B cell (primary cell): ENCODE measurements around the gene WDR47. TPM values are rescaled to one million over a fixed set of nuclear protein-coding genes. Genes with fewer than 3 reads are reported as not detected.

Experiments
- ATAC-seq: fragments of 200-7000 bp; cut with Tn5 transposase; one replicate; pipeline ENCODE4 v1.10.0; 2021; ENCODE audit warnings: low read depth, mild to moderate bottlenecking, moderate number of reproducible peaks, moderate library complexity
- CTCF ChIA-PET: fragments of 350-600 bp; sonication (Branson Sonifier 250); formaldehyde crosslinking; loops from one replicate; lab custom pipeline; 2021; ENCODE audit warnings: antibody characterized with exemption, inconsistent platforms; lab: Charles Lee
- POLR2A ChIA-PET: fragments of 350-600 bp; sonication (Branson Sonifier 250); formaldehyde crosslinking; loops from one replicate; lab custom pipeline; 2021; ENCODE audit warnings: antibody characterized with exemption; lab: Charles Lee
- DNase-seq: peaks from one replicate; pipeline ENCODE4 v3.0.0; 2013
- H2AFZ ChIP-seq: 2 replicates; pipeline ENCODE4 v1.6.1; 2012; ENCODE audit warnings: mild to moderate bottlenecking, low read depth, low read length; ENCODE audit not compliant: insufficient read depth, poor library complexity, severe bottlenecking
- H3K27ac ChIP-seq, 2 donors: 1 replicate in 1 of 2; 2 replicates in 1 of 2; pipeline ENCODE4 v1.5.1; 2012 to 2013; ENCODE audit warnings: low read length in 2 of 2, mild to moderate bottlenecking in 2 of 2, moderate library complexity in 1 of 2
- H3K27me3 ChIP-seq, 4 experiments: fragments of 200-600 bp in 1 of 4; sonication (generic) in 1 of 4; replicated peaks in 1 of 4; 1 replicate in 2 of 4; 2 replicates in 2 of 4; pipeline versions ENCODE4 v1.6.1 to v1.7.0; 2013 to 2016; ENCODE audit warnings: low read length in 3 of 4, mild to moderate bottlenecking in 2 of 4, mixed read lengths in 1 of 4, moderate library complexity in 1 of 4; ENCODE audit not compliant: insufficient read depth in 4 of 4, control insufficient read depth in 3 of 4; ENCODE audit errors: control extremely low read depth in 1 of 4
- H3K36me3 ChIP-seq, 2 experiments: replicated peaks in 1 of 2; 1 replicate in 1 of 2; 2 replicates in 1 of 2; pipeline versions ENCODE4 v1.6.1 to v1.7.1; 2013; ENCODE audit warnings: low read length in 1 of 2; ENCODE audit not compliant: insufficient read depth in 2 of 2, control insufficient read depth in 1 of 2; ENCODE audit errors: control extremely low read depth in 1 of 2, extremely low read depth in 1 of 2
- H3K4me1 ChIP-seq, 2 donors: fragments of 200-600 bp in 1 of 2; sonication (generic) in 1 of 2; 1 replicate in 1 of 2; 2 replicates in 1 of 2; pipeline versions ENCODE4 v1.5.1 to v1.6.1; 2013 to 2017; ENCODE audit warnings: low read length in 2 of 2; ENCODE audit not compliant: control insufficient read depth in 2 of 2, insufficient read depth in 2 of 2
- H3K4me2 ChIP-seq: replicated peaks from 2 replicates; pipeline ENCODE3; 2012; ENCODE audit warnings: mild to moderate bottlenecking, low read depth, low read length; ENCODE audit not compliant: poor library complexity, severe bottlenecking
- H3K4me3 ChIP-seq, 5 experiments: fragments of 200-600 bp in 1 of 5; sonication (generic) in 1 of 5; 1 replicate in 3 of 5; 2 replicates in 2 of 5; pipeline versions ENCODE4 v1.5.1 to v1.7.0; 2011 to 2016; ENCODE audit warnings: low read length in 4 of 5, mild to moderate bottlenecking in 4 of 5, low read depth in 2 of 5, control low read depth in 1 of 5, moderate library complexity in 1 of 5; ENCODE audit not compliant: insufficient read depth in 1 of 5; ENCODE audit errors: control extremely low read depth in 1 of 5, extremely low read depth in 1 of 5
- H3K79me2 ChIP-seq: fragments of 200-600 bp; sonication (generic); one replicate; pipeline ENCODE4 v1.6.0; 2016; ENCODE audit warnings: low read length; ENCODE audit not compliant: control insufficient read depth, insufficient read depth
- H3K9ac ChIP-seq: fragments of 200-600 bp; sonication (generic); 2 replicates; pipeline ENCODE4 v1.6.1; 2017; ENCODE audit warnings: mild to moderate bottlenecking, low read length, moderate library complexity
- H3K9me3 ChIP-seq, 3 donors: one replicate each; pipeline versions ENCODE4 v1.6.1 to v1.7.1; 2013; ENCODE audit warnings: low read length in 2 of 3; ENCODE audit not compliant: control insufficient read depth in 2 of 3, insufficient read depth in 1 of 3; ENCODE audit errors: control extremely low read depth in 1 of 3
- H4K20me1 ChIP-seq: 2 replicates; pipeline ENCODE4 v1.6.0; 2012; ENCODE audit warnings: mild to moderate bottlenecking, low read length; ENCODE audit not compliant: insufficient read depth, control insufficient read depth, poor library complexity, severe bottlenecking
- H3K27ac Mint-ChIP-seq: one replicate; pipeline ENCODE4 v1.8.0; 2021; ENCODE audit warnings: mixed read lengths
- H3K27me3 Mint-ChIP-seq: one replicate; pipeline ENCODE4 v1.8.0; 2021; ENCODE audit warnings: mixed read lengths
- H3K4me1 Mint-ChIP-seq: one replicate; pipeline ENCODE4 v1.8.0; 2021; ENCODE audit warnings: mixed read lengths
- H3K4me3 Mint-ChIP-seq: one replicate; pipeline ENCODE4 v1.8.0; 2021; ENCODE audit warnings: mixed read lengths
- H3K9me3 Mint-ChIP-seq: one replicate; pipeline ENCODE4 v1.8.0; 2022; ENCODE audit warnings: mixed read lengths; ENCODE audit not compliant: insufficient read depth
- CTCF ChIP-seq: fragments of 200-600 bp; IDR thresholded peaks from one replicate; pipeline ENCODE4 v1.8.0; 2022; ENCODE audit warnings: antibody characterized with exemption, mild to moderate bottlenecking
- EZH2 ChIP-seq: IDR thresholded peaks from 2 replicates; pipeline ENCODE4 v1.6.1; 2012; ENCODE audit warnings: borderline replicate concordance, low read depth, mild to moderate bottlenecking, moderate library complexity, low read length; ENCODE audit not compliant: insufficient read depth, poor library complexity, severe bottlenecking
- WGBS: methylation state at CpG from one replicate; pipeline ENCODE4 v1.1.5; 2013; ENCODE audit warnings: missing lambda C conversion rate; ENCODE audit not compliant: insufficient coverage; 5-methylcytosine and 5-hydroxymethylcytosine counted together
- intact Hi-C: fragments of 100-400 bp; cut with micrococcal nuclease; formaldehyde crosslinking; loops from one replicate; pipeline ENCODE4 v1.10.0; 2022
- polyA plus RNA-seq: library from polyadenylated mRNA; depleted of rRNA; stranded (reverse); fragments of >200 nt; gene quantifications from 2 replicates; pipeline ENCODE4 v1.2.3, GENCODE V29; 2012
- total RNA-seq, 2 donors: library from RNA; stranded (reverse); fragments of 120-200 nt in 1 of 2; gene quantifications; 1 replicate in 1 of 2; 2 replicates in 1 of 2; pipeline versions ENCODE4 v1.2.3 to v1.2.4, GENCODE V29; 2013 to 2022

Gene WDR47
- total and polyA plus RNA-seq, 2 donors (not counting 1 experiment from before 2014, with no cell fraction given): 4.4 to 21.6 TPM

GRCh38 chr1:108963052-108963686, 78.7 kb downstream of the WDR47 start, which contains the start of gene CLCC1:
Gene CLCC1 (minus strand): TSS chr1:108963484. CDS start chr1:108950437, 13,047 bp downstream.
- ATAC-seq: peak; percentile 91
- peak; percentile 97 for DNase-seq
- POLR2A ChIA-PET: interaction anchor here (0.6 to 1.7 kb wide), 10 partner anchors 13 to 764 kb away, joined by 3 to 15 read pairs (median 4); partner anchors contain the start of genes PRPF38B, SORT1, TMEM167B and WDR47
- TF ChIP-seq CTCF: no peak
- TF ChIP-seq EZH2: no peak
- H3K27ac ChIP-seq: peak within 1 kb of the TSS; percentile 86 to 94
- H3K4me1 ChIP-seq: peaks cover 16 to 17% of the 10 kb centered on the region in 2 donors
- peaks cover 0 to 9% of the 10 kb centered on the region in 2 experiments for H3K36me3 ChIP-seq
- peak within 1 kb of the TSS; percentile 83 for H2AFZ ChIP-seq
- H3K9ac ChIP-seq: peak within 1 kb of the TSS; percentile 85
- Mint-ChIP-seq H3K4me3 (peak within 1 kb of the TSS; percentile 91), H3K9me3 (no peaks in the 10 kb centered on the region), H3K27me3 (no peaks in the 10 kb centered on the region), H3K4me1 (peaks cover 30% of the 10 kb centered on the region), H3K27ac (peak within 1 kb of the TSS; percentile 95)
- peak within 1 kb of the TSS; percentile 80 for H3K4me2 ChIP-seq
- under 1% methylated on average over 64 of the region's 72 CpGs for WGBS
- H3K9me3 ChIP-seq: no peaks in the 10 kb centered on the region
- no peaks in the 10 kb centered on the region for H3K27me3 ChIP-seq
- CTCF ChIA-PET: interaction anchor here (0.7 to 1.7 kb wide), 5 partner anchors 79 to 436 kb away, joined by 3 to 6 read pairs (median 4); partner anchors contain the start of genes EEIG2 and WDR47
- H3K4me3 ChIP-seq: peak within 1 kb of the TSS; percentile 56 to 94 (median 76)
- intact Hi-C loops: loop anchor here (1.0 to 5.0 kb wide), 9 partner anchors 79 to 462 kb away; partner anchors contain the start of genes GPSM2, PRPF38B, SARS1 and STXBP3
- H3K79me2 ChIP-seq: peaks cover 45% of the 10 kb centered on the region
- peaks cover 7% of the 10 kb centered on the region for H4K20me1 ChIP-seq

- TF ChIP-seq EZH2 (no peak), CTCF (no peak)
- Histone ChIP-seq H3K4me1 (peaks cover 16 to 17% of the 10 kb centered on the region in 2 donors), H3K79me2 (peaks cover 50% of the 10 kb centered on the region), H3K27ac (peak overlapping the region; percentile 86 to 94), H3K4me2 (peak overlapping the region; percentile 80), H2AFZ (peak overlapping the region; percentile 83), H3K9me3 (no peaks in the 10 kb centered on the region), H3K9ac (peak overlapping the region; percentile 85), H4K20me1 (peaks cover 10% of the 10 kb centered on the region), H3K36me3 (peaks cover 0 to 14% of the 10 kb centered on the region in 2 experiments), H3K4me3 (peak overlapping the region; percentile 56 to 94 (median 76)), H3K27me3 (no peaks in the 10 kb centered on the region)
- peaks cover 32% of the 10 kb centered on the region for H3K4me1 Mint-ChIP-seq
- ATAC-seq (no peak), DNase-seq (no peak)
- H3K27me3 Mint-ChIP-seq: no peaks in the 10 kb centered on the region
- WGBS: 0% methylated on average over 1 of the region's 12 CpGs
- ChIA-PET CTCF (interaction anchor here (0.7 to 2.0 kb wide), 7 partner anchors 14 to 436 kb away, joined by 3 to 6 read pairs (median 4); partner anchors contain the start of genes EEIG2 and WDR47), POLR2A (interaction anchor here (0.6 to 1.7 kb wide), 9 partner anchors 13 to 763 kb away, joined by 3 to 15 read pairs (median 4); partner anchors contain the start of genes PRPF38B, TMEM167B and WDR47)
- peak overlapping the region; percentile 91 for H3K4me3 Mint-ChIP-seq
- intact Hi-C loops: loop anchor here (1.0 to 5.0 kb wide), 9 partner anchors 80 to 462 kb away; partner anchors contain the start of genes GPSM2, PRPF38B, SARS1 and STXBP3
- no peaks in the 10 kb centered on the region for H3K9me3 Mint-ChIP-seq
- peak overlapping the region; percentile 95 for H3K27ac Mint-ChIP-seq
Measured at GRCh38 chr1:108962681-108963051, 79.2 kb downstream of the WDR47 start.
